ENCODE results near the gene FOXP1.

- TF ChIP-seq EZH2 (IDR thresholded peaks at IDR 0.05; ENCODE audit: insufficient read depth, poor library complexity, severe bottlenecking) (no peak), EZH2phosphoT487 (IDR thresholded peaks at IDR 0.05; ENCODE audit: insufficient read depth, low read depth) (no peak)
These were observed 280.9 kb downstream of the FOXP1 start for GRCh38 chr3:71302604-71303003.
